Embryonic facial prominence (tissue), 1 donor: ENCODE data around the gene XRCC4.

Experiments
- DNase-seq: peaks from one replicate; pipeline ENCODE4 v3.0.0-alpha.2; 2016; ENCODE audit errors: extremely low spot score

Gene XRCC4

GRCh38 chr5:83071286-83072051, 5.9 kb upstream of the XRCC4 start:
- no peak for DNase-seq

DNA sequence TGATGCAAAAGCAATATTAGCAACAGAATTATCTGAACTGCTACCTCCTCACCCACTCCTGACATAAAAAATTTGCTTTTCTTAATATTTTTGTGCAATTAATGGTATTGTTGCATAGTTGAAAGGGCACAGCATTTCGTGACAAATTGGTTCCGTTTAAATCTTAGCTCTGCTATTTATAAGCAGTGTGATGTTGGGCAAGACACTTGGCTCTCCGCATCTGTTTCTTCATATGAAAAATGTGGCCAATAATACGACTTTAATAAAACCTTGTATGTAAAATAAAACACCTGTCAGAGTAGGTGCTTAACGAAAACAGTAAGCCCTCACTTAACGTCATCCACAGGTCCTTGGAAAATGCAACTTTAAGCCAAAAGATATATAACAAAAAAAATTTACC, 4.4 kb upstream of the XRCC4 start:
- no peak for DNase-seq

DNA sequence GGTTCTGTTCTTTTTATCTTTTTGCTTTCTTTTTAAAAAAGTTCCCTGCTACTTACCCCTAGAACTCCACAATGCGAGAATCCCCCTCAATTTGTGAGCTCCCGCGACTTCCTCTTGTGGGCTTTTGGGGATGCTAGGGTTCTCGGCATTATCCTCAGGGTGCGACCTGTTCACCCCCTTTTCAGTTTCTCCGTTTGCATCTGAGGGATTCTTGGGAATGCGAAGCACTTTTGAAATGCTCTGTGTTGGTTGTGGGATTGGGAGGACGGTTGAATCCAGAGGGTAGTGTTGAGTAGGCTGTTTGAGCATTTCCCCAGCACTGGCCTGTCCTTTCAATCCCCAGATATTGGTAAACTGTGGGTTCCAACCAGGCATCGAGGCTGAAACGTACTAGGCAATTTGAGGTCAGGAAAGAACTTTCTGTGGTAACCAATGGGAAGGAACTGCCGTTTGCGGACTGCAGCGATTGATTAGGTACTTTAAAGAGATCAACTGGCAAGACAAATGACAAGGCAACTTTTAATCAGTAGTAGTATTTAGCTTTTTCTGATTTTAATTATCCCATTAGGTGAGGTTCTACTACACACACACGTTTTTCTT, 415 bp downstream of the XRCC4 start:
- no peak for DNase-seq

GRCh38 chr5:83082750-83083149, 5.4 kb downstream of the XRCC4 start:
- no peak for DNase-seq

DNA sequence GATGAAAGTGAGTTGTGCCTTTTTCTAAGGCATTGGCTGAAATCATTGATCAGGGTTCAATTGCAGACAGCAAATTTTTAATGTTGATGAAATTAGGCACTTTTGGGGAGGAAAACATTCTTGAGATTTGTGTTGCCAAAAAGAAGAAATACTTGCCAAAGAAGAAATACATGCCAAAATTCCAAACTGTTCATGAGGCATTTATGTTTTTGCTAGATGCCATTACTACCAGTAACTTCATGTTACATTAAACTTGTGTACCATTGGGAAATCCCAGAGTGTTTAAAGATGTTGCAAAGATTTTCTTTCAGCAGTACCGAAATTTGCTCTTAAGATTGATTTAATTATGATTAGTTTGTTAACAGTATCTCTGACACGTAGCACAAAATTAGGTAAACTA, 7.0 kb downstream of the XRCC4 start:
- DNase-seq: no peak

DNA sequence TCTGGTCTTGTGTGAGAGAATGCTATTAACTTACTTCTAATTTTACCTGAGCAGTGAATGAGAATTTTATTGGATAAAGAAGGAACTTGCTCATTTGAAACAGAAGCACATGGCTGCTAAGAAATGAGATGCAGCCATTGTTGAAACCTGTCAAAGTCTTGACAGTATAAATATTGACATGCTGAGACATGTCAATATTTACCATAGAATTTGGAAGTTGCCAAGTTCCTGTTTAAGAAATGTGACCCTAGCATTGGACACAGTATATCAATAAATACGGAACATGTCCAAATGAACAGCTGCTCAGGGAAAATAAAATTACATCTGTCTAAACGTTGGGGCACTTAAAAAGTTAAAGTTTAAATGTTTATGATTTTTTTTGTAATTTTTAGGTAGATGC, 7.8 kb downstream of the XRCC4 start:
- DNase-seq: no peak

- no peak for DNase-seq
Observed at GRCh38 chr5:83090169-83090568, 12.8 kb downstream of the XRCC4 start.

DNA sequence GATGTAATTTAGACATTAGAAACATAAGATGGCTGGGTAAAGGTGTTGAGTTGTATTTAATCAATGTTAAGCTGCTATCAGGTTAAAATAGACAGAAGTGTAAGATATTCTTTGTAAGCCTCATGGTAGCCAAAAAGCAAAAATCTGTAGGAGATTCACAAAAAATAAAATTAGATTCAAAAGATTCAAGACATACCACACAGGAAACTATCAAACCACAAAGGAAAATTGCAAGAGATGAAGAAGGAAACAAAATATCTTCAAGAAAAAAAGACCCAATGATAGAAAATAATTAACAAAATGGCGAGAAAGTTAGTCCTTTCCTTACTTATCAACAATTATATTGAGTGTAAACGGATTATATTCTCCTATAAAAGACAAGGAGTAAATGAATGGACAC, 15.3 kb downstream of the XRCC4 start:
- no peak for DNase-seq

DNA sequence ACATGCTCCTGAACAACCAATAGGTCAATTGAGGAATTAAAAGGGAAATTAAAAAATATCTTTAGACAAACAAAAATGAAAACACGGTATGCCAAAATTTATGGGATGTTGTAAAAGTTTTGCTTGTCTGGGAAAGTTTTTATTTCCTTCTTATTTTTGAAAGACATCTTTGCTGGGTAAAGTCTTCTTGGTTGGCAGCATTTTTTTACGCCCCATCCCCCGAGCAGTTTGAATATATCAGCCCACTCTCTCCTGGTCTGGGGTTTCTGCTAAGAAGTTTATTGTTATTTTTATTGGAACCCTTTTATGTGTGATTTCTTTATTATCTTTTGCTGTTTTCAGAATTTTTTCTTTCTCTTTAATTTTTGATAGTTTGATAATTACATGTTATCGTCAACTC, 16.3 kb downstream of the XRCC4 start:
- no peak for DNase-seq

DNA sequence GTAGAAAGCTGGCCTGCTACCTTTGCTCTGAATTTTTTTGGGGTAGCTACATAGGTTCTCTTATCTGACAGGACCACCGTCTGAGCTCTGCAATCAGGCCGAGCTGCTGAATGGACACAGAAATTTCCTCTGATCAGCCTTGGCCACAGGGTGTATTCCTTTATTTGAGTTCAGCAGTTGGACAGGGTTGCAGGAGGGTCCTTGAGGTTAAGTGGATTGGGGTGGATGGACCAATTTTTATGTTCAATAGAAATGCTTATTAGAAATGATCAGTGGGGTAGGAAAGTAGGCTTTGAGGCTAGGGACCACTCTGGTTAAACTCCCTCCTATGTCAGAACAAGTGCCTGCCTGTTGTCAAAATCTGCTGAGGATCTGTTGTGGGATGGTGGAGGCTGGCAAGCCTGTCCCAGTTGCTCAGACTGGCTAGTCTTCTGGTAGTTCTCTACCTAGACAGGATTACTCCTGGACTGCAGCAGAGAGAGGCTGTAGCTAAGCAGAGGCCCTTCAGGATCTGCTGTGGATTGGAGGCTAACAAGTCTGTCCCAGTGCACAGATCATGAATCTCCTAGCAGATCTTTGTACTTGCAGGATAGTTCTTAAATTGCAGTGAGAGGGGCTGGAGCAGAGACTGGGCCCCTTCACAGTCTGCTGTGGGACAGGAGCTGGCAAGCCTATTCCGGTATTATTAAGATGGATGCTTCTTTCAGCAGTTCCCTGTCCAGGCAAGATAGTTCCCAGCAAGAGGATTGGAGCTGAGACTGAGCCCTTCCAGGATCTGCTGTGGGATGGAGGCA, 18.0 kb downstream of the XRCC4 start:
- no peak for DNase-seq

DNA sequence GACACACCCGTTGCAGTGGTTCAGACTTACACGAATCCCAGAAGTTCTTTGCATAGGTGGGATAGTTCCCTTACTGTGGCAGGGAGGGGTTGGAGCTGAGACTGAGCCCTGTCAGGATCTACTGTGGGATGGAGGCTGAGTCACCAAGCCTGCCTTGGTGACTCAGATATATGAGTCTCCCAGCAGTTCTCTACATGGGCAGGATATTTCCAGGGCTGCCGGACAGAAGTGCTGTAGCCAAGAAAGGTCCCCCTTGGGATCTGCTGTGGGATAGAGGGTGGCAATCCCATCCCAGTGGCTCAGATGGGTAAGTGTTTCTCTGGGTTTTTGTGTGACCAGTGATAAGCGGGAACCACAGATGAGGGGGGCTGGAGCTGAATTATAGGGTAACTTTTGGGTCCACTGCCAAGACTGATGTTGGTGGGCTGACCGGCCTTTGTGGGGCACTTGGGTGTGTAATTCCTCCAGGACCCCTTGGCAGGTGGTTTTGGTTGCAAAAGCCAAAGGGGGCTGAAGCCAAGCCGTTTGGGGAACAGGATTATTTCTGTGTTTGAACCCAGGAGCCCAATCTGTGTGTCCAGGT, 18.7 kb downstream of the XRCC4 start:
- no peak for DNase-seq

GRCh38 chr5:83096660-83097339, 19.5 kb downstream of the XRCC4 start:
- no peak for DNase-seq

DNA sequence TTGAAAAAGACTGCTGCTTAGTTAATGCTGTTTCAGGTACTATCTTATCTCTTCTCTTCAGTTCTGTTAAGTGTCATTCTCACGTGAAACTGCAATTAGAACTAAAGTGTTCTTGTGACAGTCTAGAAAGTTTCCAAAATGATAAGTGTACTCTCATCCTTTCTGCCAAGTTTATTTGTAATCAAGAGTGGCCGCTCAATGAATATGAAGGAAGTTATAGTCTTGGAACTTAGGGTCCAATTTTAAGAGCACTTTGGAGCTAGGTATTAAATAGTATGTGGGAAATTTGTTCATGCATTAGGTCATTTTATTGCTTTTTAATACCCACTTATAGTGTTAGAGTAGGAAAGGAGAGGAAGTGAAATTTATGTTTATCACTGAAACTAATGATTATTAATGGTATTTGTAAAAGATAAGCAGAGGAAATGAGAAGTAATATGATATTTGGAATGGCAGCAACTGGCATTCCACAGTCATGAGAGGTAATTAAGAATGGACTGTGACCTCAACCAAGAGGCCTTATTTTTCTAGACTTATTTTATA, 20.4 kb downstream of the XRCC4 start:
- no peak for DNase-seq

DNA sequence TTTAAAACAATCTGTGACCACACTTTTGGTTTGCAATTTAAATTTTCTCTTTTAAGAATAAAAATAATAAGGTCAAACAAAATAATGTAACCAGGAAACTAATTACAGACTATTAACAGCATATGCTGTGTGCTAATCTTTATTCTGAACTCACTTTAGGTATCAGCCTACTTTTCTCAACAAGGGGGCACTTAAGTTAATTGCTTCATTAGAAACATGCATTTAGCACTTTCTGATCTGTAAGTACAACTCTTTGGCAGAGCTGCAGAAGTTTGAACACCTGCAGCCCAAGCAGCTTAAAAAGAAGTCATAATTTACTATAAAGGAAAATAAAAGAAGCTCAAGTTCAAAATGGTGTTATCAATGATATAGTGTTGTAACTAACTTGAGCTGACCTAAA, 21.7 kb downstream of the XRCC4 start:
- no peak for DNase-seq

DNA sequence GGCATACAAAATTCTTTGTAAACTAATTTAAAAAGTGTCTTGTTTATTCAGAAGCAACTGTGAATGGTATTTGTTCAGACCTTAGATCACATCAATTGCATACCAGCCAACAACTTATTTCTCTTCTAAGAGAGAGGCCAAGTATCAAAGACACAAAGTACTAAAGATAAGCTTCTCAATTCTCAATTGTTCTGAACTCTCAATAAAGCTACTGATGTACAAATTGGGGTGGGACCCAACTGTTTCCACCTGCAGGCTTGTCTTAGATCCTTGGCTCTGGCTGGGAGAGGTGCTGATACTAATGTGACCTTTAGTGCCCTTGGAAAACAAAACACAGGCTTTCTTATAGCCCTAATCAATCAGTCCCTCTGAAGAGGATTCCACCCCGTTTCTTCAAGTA, 22.1 kb downstream of the XRCC4 start:
- DNase-seq: no peak

GRCh38 chr5:83101514-83101913, 24.2 kb downstream of the XRCC4 start:
- no peak for DNase-seq

GRCh38 chr5:83102364-83102980, 25.1 kb downstream of the XRCC4 start:
- no peak for DNase-seq

- DNase-seq: no peak
Observed at GRCh38 chr5:83104021-83104420, 26.7 kb downstream of the XRCC4 start.

GRCh38 chr5:83107692-83108420, 30.5 kb downstream of the XRCC4 start:
- no peak for DNase-seq

DNA sequence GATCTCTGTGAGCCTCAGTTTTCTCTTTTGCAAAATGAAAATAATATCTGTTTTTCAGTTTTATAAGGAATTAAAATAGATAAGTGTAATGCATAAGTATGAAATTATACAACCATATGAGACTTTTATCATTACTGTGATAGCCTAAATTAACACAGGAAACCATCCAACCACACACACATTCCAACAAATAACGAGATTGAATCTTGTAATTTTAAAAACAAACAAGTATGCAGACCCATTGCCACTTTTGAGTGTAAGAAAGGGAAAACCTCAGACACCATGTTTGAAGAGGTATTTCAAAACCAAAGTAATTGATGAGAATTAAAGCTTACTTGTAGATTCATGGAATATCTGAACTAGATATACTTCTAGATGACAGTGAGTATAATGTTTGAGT, 32.0 kb downstream of the XRCC4 start:
- no peak for DNase-seq

GRCh38 chr5:83115816-83116215, 38.5 kb downstream of the XRCC4 start:
- no peak for DNase-seq
